NB4 (cell line): ENCODE measurements around the gene CCDC85A.

Experiments
- POLR2A ChIP-seq: IDR thresholded peaks from 2 replicates; pipeline ENCODE4 v1.6.1; 2011; ENCODE audit warnings: mild to moderate bottlenecking; ENCODE audit not compliant: insufficient read length; ENCODE audit errors: extremely low read depth
- TF ChIP-seq, protein P1 (sequence below): IDR thresholded peaks from one replicate; pipeline ENCODE4 v1.5.1; 2012; ENCODE audit warnings: low read depth, low read length

DNA sequence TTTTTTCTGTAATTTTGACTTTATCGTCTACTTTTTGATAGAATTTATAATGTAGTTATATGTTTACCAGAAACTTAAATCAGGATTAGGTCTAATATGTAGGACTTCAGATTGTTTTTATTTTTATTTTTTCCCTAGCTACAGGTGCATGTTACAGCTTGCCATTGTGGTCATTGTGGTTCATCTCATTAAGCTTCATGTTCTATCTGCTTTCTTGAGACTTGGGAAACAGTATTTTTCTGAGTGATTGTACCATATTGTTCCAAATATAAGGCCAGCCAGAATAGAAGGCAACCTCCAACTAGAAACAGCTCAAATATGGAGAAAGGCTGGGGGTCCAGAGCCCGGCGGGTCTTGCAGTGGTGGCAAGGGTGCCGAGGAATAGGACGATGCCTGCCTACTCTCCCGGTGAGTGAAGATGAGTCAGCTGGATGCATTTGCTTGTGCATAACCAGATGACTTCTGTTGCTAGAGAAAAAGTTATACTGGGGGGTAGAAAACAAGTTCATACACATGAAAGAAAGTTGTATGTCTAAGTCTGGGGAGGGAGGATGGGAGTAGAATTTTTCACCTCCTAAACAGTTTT lies 188.4 kb downstream of the CCDC85A start:
- TF ChIP-seq, protein P1, sequence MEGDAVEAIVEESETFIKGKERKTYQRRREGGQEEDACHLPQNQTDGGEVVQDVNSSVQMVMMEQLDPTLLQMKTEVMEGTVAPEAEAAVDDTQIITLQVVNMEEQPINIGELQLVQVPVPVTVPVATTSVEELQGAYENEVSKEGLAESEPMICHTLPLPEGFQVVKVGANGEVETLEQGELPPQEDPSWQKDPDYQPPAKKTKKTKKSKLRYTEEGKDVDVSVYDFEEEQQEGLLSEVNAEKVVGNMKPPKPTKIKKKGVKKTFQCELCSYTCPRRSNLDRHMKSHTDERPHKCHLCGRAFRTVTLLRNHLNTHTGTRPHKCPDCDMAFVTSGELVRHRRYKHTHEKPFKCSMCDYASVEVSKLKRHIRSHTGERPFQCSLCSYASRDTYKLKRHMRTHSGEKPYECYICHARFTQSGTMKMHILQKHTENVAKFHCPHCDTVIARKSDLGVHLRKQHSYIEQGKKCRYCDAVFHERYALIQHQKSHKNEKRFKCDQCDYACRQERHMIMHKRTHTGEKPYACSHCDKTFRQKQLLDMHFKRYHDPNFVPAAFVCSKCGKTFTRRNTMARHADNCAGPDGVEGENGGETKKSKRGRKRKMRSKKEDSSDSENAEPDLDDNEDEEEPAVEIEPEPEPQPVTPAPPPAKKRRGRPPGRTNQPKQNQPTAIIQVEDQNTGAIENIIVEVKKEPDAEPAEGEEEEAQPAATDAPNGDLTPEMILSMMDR = no peak
- TF ChIP-seq POLR2A = no peak
